Vagina (tissue), 2 donors: ENCODE results near the gene LTA4H. TPM values are rescaled to one million over a fixed set of nuclear protein-coding genes. Genes with fewer than 3 reads are reported as not detected.

ENCODE experiments used
- DNase-seq, 2 donors: peaks; one replicate each; pipeline ENCODE4 v3.0.0-alpha.2; 2017; ENCODE audit errors: extremely low spot score in 2 of 2
- H3K27ac ChIP-seq: fragments of 200-600 bp; sonication (generic); one replicate; pipeline ENCODE4 v1.5.1; 2019
- H3K27me3 ChIP-seq: fragments of 200-600 bp; sonication (generic); one replicate; pipeline ENCODE4 v1.5.1; 2019
- H3K36me3 ChIP-seq, 2 donors: fragments of 200-600 bp; sonication (generic); one replicate each; pipeline ENCODE4 v1.5.1; 2017 to 2019
- H3K4me1 ChIP-seq: fragments of 200-600 bp; sonication (generic); one replicate; pipeline ENCODE4 v1.5.1; 2019
- H3K4me3 ChIP-seq, 2 donors: fragments of 200-600 bp; sonication (generic); 1 replicate in 1 of 2; 2 replicates in 1 of 2; pipeline ENCODE4 v1.5.1; 2016 to 2019
- H3K9me3 ChIP-seq: fragments of 200-600 bp; sonication (generic); one replicate; pipeline ENCODE4 v1.5.1; 2019
- POLR2A ChIP-seq, 2 donors: fragments of 450-650 bp; IDR thresholded peaks; one replicate each; pipeline ENCODE4 v1.6.1; 2017; ENCODE audit warnings: antibody characterized with exemption in 2 of 2, mild to moderate bottlenecking in 2 of 2, moderate library complexity in 2 of 2
- POLR2AphosphoS5 ChIP-seq, 2 donors: sonication (generic); formaldehyde crosslinking; IDR thresholded peaks; one replicate each; pipeline ENCODE4 v1.9.0; 2017; ENCODE audit warnings: antibody characterized with exemption in 2 of 2, mild to moderate bottlenecking in 2 of 2, low read depth in 1 of 2; ENCODE audit not compliant: insufficient read depth in 1 of 2
- intact Hi-C: fragments of 100-400 bp; cut with DNase I; formaldehyde crosslinking; loops from one replicate; pipeline ENCODE4 v1.15.1; 2023
- total RNA-seq: library from RNA; depleted of rRNA; stranded (reverse); fragments of >200 nt; gene quantifications from one replicate; pipeline ENCODE4 v1.2.3, GENCODE V29; 2016
- TF ChIP-seq, protein P1 (sequence below), 3 experiments: fragments of 450-650 bp in 2 of 3; fragments of 200-600 bp in 1 of 3; sonication (generic) in 1 of 3; IDR thresholded peaks; one replicate each; pipeline ENCODE4 v1.5.1; 2017 to 2019; ENCODE audit warnings: antibody characterized with exemption in 3 of 3, mild to moderate bottlenecking in 2 of 3, moderate library complexity in 2 of 3

The LTA4H gene
- total RNA-seq, 1 donor from 2014 or later = 71.5 TPM

DNA sequence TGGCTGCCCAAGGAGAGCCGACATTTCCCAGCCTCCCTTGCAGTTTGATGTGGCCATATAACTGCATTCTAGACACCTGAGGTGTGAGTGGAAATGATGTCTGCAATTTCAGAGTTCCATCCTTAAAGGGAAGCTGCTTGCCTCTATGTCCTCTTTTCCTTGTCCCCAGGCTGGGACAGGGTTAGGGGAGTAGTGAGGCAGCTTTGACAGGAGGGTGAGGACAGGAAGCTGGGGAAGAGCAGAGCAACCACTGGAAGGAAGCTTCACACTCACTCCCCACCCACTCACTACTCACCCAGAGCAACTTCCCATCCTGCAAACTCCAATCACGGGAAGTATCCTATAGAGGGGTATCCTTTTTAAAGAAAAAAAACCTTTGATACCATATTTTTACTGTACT, 28.9 kb upstream of the LTA4H start:
- intact Hi-C loops = no loop called here
- no peak for DNase-seq
- H3K27me3 ChIP-seq = no peaks in the 10 kb centered on the region
- no peaks in the 10 kb centered on the region for H3K4me1 ChIP-seq
- no peaks in the 10 kb centered on the region for H3K9me3 ChIP-seq
- TF ChIP-seq, protein P1, sequence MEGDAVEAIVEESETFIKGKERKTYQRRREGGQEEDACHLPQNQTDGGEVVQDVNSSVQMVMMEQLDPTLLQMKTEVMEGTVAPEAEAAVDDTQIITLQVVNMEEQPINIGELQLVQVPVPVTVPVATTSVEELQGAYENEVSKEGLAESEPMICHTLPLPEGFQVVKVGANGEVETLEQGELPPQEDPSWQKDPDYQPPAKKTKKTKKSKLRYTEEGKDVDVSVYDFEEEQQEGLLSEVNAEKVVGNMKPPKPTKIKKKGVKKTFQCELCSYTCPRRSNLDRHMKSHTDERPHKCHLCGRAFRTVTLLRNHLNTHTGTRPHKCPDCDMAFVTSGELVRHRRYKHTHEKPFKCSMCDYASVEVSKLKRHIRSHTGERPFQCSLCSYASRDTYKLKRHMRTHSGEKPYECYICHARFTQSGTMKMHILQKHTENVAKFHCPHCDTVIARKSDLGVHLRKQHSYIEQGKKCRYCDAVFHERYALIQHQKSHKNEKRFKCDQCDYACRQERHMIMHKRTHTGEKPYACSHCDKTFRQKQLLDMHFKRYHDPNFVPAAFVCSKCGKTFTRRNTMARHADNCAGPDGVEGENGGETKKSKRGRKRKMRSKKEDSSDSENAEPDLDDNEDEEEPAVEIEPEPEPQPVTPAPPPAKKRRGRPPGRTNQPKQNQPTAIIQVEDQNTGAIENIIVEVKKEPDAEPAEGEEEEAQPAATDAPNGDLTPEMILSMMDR (IDR thresholded peaks at IDR 0.05) = no peak
- TF ChIP-seq POLR2A (IDR thresholded peaks at IDR 0.05) = no peak
- TF ChIP-seq POLR2AphosphoS5 (IDR thresholded peaks at IDR 0.05; ENCODE audit: insufficient read depth in 1 of 2, low read depth in 1 of 2) = no peak
- no peak overlapping the region for H3K4me3 ChIP-seq
- no peaks in the 10 kb centered on the region for H3K36me3 ChIP-seq
- no peak overlapping the region for H3K27ac ChIP-seq

DNA sequence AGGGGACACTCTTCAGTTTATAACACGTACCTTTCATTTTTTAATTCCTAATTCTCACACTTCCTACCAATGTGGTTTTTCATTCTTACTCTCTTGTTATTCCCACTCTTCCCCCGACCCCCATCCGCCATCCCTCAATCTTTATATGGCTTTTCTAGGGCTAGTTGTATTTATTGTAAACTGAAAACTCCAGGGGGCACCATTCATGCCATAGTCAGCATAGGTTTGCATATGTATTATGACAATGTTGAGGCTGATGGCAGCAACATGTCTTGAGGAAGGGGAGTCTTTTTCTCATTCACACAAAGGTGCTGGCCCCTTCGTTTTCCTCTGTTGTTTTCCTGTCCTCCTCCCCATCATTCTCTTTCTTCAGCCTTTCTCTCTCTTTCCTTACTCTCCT, 27.7 kb upstream of the LTA4H start:
- Histone ChIP-seq H3K27ac (no peak overlapping the region), H3K4me1 (no peaks in the 10 kb centered on the region), H3K36me3 (no peaks in the 10 kb centered on the region), H3K9me3 (no peaks in the 10 kb centered on the region), H3K4me3 (no peak overlapping the region), H3K27me3 (no peaks in the 10 kb centered on the region)
- no peak for DNase-seq
- no peak for TF ChIP-seq POLR2A (IDR thresholded peaks at IDR 0.05)
- intact Hi-C loops = loop anchor here (2.0 kb wide), 1 partner anchor 154 kb away; no protein-coding TSS in a partner anchor

DNA sequence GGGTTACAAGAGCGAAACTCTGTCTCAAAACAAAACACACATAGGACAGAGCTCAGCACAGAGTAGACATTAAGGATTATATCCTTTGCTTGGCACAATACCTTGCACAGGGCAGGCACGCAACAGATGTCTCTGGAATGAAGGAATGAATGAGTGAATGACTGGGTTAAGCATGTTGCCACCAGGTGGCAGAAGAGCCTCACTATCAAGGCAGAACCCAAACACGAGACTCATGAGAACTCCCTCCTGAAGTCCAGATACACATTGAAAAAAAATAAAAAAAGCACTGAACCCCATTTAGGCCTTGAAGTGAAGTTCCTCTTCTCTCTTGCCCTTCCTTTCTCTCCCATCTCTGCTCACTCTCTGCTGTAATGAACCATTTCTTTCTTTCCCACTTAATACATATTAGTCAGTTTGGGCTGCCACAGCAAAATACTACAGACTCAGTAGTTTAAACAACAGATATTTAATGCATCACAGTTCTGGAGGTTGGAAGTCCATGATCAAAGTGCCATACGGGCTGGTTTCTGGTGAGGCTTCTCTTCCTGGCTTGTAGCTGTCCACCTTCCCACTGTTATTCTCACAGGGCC, 26.6 kb upstream of the LTA4H start:
- no peaks in the 10 kb centered on the region for H3K36me3 ChIP-seq
- no peak for DNase-seq
- intact Hi-C loops = loop anchor here (2.0 kb wide), 2 partner anchors 155 to 453 kb away; no protein-coding TSS in a partner anchor
- H3K27ac ChIP-seq = no peak overlapping the region
- no peak overlapping the region for H3K4me3 ChIP-seq
- H3K27me3 ChIP-seq = no peaks in the 10 kb centered on the region
- TF ChIP-seq, protein P1 (IDR thresholded peaks at IDR 0.05) = peak; percentile 86 to 97 (median 93)
- TF ChIP-seq POLR2A (IDR thresholded peaks at IDR 0.05) = no peak
- H3K9me3 ChIP-seq = no peaks in the 10 kb centered on the region
- H3K4me1 ChIP-seq = no peaks in the 10 kb centered on the region

DNA sequence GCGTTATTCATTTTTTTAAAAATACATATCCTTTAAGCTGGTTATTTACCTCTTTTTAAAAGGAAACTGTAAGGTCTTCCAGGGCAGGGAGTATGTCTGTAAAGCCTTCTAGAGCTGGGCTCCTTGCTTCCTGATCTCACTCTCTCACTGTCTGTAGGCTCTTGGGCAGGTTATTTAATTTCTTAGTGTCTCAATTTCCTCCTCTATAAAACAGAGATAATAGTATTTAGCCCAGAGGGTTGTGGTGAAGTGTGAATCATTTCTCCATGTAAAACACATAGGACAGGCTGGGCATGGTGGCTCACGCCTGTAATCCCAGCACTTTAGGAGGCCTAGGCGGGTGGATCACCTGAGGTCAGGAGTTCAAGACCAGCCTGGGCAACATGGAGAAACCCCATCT, 25.9 kb upstream of the LTA4H start:
- Histone ChIP-seq H3K4me1 (no peaks in the 10 kb centered on the region), H3K9me3 (no peaks in the 10 kb centered on the region), H3K27ac (no peak overlapping the region), H3K4me3 (no peak overlapping the region), H3K36me3 (no peaks in the 10 kb centered on the region), H3K27me3 (no peaks in the 10 kb centered on the region)
- TF ChIP-seq POLR2A (IDR thresholded peaks at IDR 0.05) = no peak
- TF ChIP-seq, protein P1 (IDR thresholded peaks at IDR 0.05) = no peak
- TF ChIP-seq POLR2AphosphoS5 (IDR thresholded peaks at IDR 0.05; ENCODE audit: insufficient read depth in 1 of 2, low read depth in 1 of 2) = no peak
- intact Hi-C loops = loop anchor here (2.0 kb wide), 1 partner anchor 453 kb away; no protein-coding TSS in a partner anchor
- no peak for DNase-seq

DNA sequence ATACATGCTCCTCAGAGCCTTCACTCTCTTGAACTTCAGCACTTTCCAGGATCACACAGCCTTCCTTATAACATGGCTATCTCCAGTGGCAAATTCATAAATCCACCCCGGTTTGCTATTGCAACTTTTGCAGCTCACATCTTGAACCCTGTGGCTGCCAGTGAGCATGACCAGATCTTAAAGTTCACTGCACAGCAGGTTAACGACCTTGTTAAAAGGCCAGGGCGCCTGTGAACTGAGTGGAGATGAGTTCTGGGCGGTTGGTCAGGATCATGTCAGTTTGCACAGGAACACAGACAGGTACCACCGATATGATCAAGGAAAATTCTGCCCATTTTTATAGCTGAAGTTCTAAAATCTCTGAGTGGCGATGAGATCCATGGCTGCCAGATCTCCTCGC, 24.7 kb upstream of the LTA4H start:
- intact Hi-C loops = loop anchor here (2.0 kb wide), 1 partner anchor 455 kb away; no protein-coding TSS in a partner anchor
- no peak for DNase-seq
- no peak overlapping the region for H3K27ac ChIP-seq
- no peaks in the 10 kb centered on the region for H3K4me1 ChIP-seq
- TF ChIP-seq POLR2A (IDR thresholded peaks at IDR 0.05) (no peak), POLR2AphosphoS5 (IDR thresholded peaks at IDR 0.05; ENCODE audit: insufficient read depth in 1 of 2, low read depth in 1 of 2) (no peak)
- TF ChIP-seq, protein P1 (IDR thresholded peaks at IDR 0.05) = no peak
- H3K9me3 ChIP-seq = no peaks in the 10 kb centered on the region
- H3K4me3 ChIP-seq = no peak overlapping the region
- H3K27me3 ChIP-seq = no peaks in the 10 kb centered on the region
- H3K36me3 ChIP-seq = no peaks in the 10 kb centered on the region
